Activated CD4-positive, CD25-positive, alpha-beta regulatory T cell treated with anti-CD3 and anti-CD28 coated beads, Interleukin-2, amount 50 U/mL, for 16 hours (primary cell): ENCODE data around the gene COL6A2.
"Not testable (repeated sequence)": the region's sequence is repeated elsewhere in the genome, so short reads cannot be mapped to it uniquely, and the experiment has no call there.

Experiments
- DNase-seq: peaks from one replicate; pipeline ENCODE4 v3.0.0-alpha.2; 2020; ENCODE audit warnings: low read depth, low spot score

COL6A2 gene

GRCh38 chr21:46142582-46143473 lies 44.9 kb downstream of the COL6A2 start:
- no peak for DNase-seq

- no peak for DNase-seq
These were observed 46.7 kb downstream of the COL6A2 start for GRCh38 chr21:46144464-46145070.

GRCh38 chr21:46145159-46145839 lies 47.4 kb downstream of the COL6A2 start:
- no peak for DNase-seq

GRCh38 chr21:46145840-46146691 lies 48.2 kb downstream of the COL6A2 start:
- DNase-seq = no peak

GRCh38 chr21:46146856-46147255 lies 48.9 kb downstream of the COL6A2 start:
- DNase-seq = no peak

GRCh38 chr21:46147429-46147828 lies 49.5 kb downstream of the COL6A2 start:
- not testable (repeated sequence) for DNase-seq

- no peak for DNase-seq
These were observed 50.2 kb downstream of the COL6A2 start for GRCh38 chr21:46148106-46148505.

GRCh38 chr21:46149205-46149901 lies 51.4 kb downstream of the COL6A2 start:
- no peak for DNase-seq

GRCh38 chr21:46150073-46150472 lies 52.2 kb downstream of the COL6A2 start:
- no peak for DNase-seq

GRCh38 chr21:46150491-46151121 lies 52.7 kb downstream of the COL6A2 start:
- no peak for DNase-seq

GRCh38 chr21:46151261-46151988 lies 53.5 kb downstream of the COL6A2 start:
- no peak for DNase-seq

- DNase-seq = no peak
These were observed 54.3 kb downstream of the COL6A2 start for GRCh38 chr21:46151989-46152926.

- DNase-seq = no peak
These were observed 55.0 kb downstream of the COL6A2 start for GRCh38 chr21:46152927-46153246.

- DNase-seq = no peak
These were observed 55.6 kb downstream of the COL6A2 start for GRCh38 chr21:46153247-46154154.

GRCh38 chr21:46154155-46154954 lies 56.4 kb downstream of the COL6A2 start:
- DNase-seq = no peak

- no peak for DNase-seq
These were observed 57.1 kb downstream of the COL6A2 start for GRCh38 chr21:46154955-46155513.
